OCI-LY1 (cell line): Measurements from ENCODE around the gene GRIA4.

Experiments
- EZH2 ChIP-seq: fragments of 200-600 bp; sonication (generic), shearing (Covaris generic); IDR thresholded peaks from 2 replicates; pipeline ENCODE4 v1.8.0; 2017; ENCODE audit warnings: borderline replicate concordance, mixed run types, mild to moderate bottlenecking, antibody characterized with exemption, low read length, moderate library complexity, mixed read lengths
- TF ChIP-seq, protein P1 (sequence below): fragments of 200-600 bp; sonication (generic), shearing (Covaris generic); IDR thresholded peaks from 2 replicates; pipeline ENCODE4 v1.5.1; 2017; ENCODE audit warnings: mild to moderate bottlenecking, antibody characterized with exemption, low read length, moderate library complexity, mixed read lengths

GRCh38 chr11:105718641-105719040, 108.8 kb downstream of the GRIA4 start:
- TF ChIP-seq, protein P1, sequence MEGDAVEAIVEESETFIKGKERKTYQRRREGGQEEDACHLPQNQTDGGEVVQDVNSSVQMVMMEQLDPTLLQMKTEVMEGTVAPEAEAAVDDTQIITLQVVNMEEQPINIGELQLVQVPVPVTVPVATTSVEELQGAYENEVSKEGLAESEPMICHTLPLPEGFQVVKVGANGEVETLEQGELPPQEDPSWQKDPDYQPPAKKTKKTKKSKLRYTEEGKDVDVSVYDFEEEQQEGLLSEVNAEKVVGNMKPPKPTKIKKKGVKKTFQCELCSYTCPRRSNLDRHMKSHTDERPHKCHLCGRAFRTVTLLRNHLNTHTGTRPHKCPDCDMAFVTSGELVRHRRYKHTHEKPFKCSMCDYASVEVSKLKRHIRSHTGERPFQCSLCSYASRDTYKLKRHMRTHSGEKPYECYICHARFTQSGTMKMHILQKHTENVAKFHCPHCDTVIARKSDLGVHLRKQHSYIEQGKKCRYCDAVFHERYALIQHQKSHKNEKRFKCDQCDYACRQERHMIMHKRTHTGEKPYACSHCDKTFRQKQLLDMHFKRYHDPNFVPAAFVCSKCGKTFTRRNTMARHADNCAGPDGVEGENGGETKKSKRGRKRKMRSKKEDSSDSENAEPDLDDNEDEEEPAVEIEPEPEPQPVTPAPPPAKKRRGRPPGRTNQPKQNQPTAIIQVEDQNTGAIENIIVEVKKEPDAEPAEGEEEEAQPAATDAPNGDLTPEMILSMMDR = no peak
- TF ChIP-seq EZH2 = no peak
